ENCODE data around the gene GPRC6A.

Gene GPRC6A

DNA sequence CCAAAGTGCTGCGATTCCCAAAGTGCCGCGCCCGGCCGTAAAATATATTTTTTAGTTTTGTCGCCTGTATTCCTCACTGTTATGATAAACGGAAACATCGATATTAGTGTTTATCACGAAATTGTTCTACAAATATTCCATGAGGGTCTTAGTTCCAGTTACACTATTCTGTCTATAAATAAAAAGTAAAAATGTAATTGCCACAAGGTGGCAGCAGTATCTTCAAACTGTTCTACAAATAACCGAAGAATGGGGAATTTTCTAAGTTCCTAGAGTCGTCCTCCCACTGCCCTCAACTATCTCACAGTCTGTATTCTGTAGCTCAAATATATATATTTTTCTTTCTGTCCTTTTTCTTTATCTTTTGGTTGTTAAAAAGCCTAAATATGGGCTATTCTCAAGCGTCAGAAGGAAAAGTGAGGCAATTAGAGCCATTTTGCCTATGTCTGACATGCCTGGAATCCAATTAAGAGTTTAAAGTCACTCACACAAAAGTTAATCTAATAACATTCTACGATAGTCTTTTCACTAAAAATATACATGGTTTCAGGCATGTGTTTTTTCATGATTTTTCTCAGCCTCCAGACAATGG lies 49.2 kb downstream of the GPRC6A start:
- no peak for DNase-seq (ENCODE audit: low read depth in 2 of 3, low spot score in 2 of 3)

DNA sequence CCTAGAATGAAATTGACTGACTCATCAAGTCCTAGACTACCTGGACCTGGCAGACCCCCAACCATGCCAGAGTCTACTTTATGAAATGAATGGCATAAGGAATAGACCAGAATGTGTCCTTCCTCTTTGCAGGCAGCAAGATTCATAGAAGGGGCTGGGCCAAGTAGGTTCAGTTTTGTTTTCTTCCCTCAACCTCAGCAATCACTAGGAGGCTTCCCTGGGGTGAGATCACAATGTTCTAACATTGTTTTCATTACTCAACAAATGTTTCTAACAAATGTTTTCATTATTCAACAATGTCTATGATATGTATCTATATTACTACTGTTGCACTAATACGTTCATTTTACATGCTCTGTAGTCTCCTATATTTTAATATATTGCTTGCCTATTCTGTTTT lies 55.0 kb downstream of the GPRC6A start:
- no peak for DNase-seq (ENCODE audit: low read depth in 2 of 3, low spot score in 2 of 3)

DNA sequence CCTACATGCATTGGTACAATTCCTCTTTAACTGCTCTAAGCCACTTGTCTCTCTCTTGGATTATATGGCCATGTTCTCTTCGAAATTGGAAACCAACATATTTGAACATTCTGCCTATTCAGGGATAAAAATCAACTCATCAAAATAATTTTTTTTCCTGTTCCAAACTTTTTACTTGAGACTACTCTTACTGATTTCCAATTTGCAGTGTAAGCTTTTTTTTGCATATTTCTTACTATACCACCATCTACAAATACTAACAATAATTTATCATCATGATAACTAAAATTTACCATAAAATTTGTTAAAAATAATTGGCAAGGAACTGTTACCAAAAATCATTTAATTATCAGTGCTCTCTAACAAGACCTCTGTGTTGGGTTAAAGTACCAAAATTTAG lies 56.4 kb downstream of the GPRC6A start:
- no peak for DNase-seq (ENCODE audit: low read depth in 2 of 3, low spot score in 2 of 3)

DNA sequence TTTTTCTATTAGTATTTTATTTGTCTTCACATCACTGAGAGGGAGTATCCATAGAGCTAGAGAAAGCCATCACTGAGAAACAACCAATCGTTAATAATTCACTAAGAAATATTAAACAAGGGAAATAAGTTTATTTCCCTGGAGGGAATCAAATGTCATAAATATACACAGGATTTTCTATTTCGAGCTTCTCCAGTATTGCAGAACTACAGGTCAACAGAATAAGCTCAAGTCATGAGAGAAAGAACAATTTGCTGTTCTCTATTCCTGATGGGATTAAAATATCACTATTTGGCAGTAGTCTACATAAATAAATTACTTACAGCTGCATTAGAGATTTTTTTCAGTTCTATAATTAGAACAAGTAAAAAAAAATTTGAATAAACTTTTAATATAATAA lies 61.2 kb downstream of the GPRC6A start:
- DNase-seq (ENCODE audit: low read depth in 2 of 3, low spot score in 2 of 3) = no peak

DNA sequence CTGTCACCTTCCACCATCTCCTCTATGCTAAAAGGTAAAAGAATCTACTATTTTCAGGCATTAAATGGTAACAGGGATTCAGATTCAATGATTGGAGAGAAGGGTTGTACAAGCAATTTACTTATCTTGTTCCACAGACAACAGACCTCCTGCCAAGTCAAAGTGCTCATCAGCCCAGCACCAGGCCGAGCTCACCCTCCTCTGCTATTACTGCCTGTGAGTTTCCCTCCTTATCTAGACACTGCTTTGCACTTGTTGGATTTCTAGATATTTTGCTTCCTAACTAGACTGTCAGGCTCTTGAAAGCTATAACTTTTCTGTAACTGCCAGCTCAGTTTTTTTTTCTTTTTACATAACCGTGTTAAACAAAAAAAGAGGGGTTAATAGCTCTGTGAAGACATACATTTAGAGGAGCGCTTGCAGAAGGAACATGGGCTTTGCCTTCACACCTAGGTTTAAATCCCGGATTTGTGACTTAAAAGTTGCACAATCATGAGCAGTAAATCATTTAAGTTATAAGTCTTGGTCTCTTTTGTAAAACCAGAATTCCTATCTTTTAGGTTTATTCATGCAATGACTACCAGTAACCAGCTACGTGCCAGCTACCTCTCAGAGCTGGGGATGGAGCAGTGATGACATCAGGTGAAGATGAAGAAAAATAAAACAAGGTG lies 62.2 kb downstream of the GPRC6A start:
- DNase-seq (ENCODE audit: low read depth in 2 of 3, low spot score in 2 of 3) = no peak

DNA sequence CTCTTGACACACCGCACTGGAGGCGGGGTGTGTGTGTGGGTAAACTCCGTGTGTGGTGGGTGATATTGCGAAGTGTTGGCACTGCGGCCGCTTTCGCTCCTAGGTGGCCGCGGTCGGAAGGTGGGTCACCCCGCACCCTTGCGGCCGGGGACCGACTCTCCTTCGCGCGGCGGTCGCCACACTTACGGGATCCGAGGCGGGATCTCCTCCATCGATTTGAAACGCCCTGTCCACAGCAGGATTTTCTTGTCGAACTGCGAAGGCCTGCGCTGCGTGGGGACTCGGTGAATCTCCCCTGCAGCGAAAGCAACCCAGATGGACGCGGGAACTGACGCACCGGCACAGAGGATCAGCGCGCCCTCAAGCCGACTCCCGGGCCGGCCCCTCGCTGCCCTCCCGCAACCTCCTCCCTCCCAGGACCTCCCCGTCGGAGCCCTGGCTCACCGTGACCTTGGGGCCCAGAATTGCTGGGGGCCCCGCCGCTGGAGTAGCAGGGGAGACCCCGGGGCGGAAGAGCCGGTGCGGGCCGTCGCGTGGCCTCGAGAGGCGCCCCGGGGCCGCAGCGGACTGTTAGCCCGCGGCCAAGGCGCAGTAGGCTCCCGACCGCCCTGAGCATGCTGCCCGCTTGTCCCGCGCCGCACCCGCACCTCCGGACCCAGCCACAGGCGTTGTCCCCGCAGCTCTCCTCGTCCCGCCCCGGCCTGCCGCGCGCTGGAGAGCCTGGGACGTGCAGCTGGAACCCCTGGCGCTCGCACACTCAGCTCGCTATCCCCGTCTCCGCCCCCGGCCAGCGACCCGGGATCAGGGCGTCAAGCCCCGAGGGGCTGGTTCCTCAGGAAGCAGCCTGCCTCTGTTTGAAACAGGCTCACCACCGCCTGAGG lies 63.7 kb downstream of the GPRC6A start, which contains the start of gene FAM162B:
FAM162B (minus strand) TSS at position 759 of the 881 bp plus-strand sequence; CDS start at position 616, 143 bp downstream.
- peak in 1 of 3 experiments; percentile 2 for DNase-seq (ENCODE audit: low read depth in 2 of 3, low spot score in 2 of 3)

DNA sequence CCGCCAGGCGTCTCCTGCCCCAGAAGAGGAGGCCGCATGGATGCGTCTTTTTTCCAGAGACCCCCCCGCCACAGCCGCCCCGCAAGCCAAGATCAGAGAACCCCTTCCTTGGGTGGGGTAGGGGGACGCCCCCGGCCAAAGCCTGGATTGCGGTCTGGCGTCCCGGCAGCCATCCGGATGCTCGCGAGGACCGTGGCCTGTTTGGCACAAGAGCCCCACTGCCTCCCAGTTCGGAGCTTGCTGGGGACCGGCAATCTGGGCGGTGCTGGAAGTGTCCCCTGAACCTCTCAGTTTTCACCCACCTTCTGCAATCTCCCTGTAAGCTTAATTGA lies 64.3 kb downstream of the GPRC6A start:
- DNase-seq (ENCODE audit: low read depth in 2 of 3, low spot score in 2 of 3) = no peak

DNA sequence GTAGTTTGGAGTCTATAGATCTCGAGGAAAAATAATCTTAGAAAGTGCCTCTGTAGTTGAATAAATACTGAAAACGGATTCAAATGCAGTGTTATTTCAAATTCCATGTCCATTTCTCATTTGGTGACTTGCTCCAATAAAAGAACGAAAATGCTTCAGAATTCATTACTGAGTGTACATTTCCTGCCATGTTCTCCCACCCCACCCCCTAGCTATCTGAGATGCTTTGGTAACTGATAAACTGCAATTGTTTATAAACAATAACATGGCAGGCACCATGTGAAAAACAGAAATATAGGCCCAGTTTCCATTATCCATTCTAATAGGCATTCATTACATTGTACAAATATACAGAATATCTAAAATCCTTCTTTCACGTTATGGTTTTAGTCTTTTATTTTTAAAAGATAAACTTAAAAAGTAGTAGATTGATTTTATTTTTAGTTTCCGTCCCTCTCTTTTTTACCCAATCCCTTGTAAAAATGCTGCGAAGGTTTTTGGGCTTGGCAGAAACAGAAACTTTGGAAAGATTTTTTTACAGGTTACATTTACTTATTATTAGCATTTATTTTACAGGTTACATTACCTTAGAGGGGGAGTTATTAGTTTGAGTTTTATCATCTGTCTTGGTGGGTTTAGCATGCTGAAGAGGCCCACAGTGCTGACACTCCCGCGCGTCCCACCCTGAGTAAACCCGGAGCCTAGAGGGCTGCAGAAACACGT lies 64.8 kb downstream of the GPRC6A start:
- no peak for DNase-seq (ENCODE audit: low read depth in 2 of 3, low spot score in 2 of 3)

DNA sequence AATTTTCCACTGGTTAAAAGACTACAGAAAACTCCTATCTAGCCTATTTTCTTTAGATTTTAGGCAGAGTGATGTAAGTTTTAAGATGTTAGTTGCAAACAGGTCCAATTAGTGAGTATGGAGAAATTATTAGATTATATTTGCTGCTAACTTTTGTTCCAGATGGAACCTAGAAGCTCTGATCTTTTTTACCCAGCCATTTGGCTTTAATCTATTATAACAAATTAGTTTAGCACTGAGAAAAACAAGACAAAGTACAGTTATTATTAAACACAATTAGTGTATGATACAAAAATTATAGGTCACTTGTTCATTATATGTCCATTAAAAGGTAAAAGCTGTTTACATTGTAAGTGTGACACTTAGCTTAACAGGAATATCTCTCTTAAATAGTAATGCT lies 65.8 kb downstream of the GPRC6A start:
- no peak for DNase-seq (ENCODE audit: low read depth in 2 of 3, low spot score in 2 of 3)

DNA sequence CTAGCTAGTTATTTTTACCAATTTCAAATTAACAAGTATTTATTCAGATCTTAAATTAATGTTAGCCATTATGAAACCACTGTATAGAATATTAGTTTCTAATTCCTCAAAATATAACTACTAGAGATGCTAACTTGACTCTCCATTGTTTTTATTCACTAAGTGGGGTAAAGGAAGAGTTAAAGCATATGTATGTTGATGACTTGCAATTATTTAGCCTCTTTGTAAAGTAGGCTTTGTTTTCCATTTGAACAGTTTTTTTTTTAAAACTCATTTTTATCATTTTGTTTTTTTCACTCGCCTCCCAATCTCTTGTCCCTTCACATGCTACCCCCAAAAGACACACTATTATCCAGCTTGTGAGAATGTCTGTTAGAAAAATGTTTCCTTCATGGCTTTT lies 66.6 kb downstream of the GPRC6A start:
- DNase-seq (ENCODE audit: low read depth in 2 of 3, low spot score in 2 of 3) = no peak

DNA sequence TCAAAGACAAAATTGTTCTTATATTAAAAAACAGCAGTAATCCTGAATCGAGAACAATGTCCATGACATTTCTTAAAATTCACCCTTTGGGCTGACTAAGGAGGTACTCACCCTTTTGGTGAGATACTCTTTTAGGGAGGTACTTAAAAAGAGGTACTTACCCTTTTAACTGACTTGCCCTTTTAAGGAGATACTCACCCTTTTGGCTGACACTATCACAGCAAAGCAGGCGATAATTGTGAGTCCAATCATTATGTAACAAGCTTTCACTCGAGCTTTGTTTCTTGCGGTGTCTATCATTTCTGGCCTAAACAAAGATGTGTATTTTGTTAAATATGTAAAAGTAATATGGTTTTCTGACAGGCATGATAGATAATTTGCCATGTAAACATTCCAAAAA lies 67.1 kb downstream of the GPRC6A start:
- no peak for DNase-seq (ENCODE audit: low read depth in 2 of 3, low spot score in 2 of 3)

DNA sequence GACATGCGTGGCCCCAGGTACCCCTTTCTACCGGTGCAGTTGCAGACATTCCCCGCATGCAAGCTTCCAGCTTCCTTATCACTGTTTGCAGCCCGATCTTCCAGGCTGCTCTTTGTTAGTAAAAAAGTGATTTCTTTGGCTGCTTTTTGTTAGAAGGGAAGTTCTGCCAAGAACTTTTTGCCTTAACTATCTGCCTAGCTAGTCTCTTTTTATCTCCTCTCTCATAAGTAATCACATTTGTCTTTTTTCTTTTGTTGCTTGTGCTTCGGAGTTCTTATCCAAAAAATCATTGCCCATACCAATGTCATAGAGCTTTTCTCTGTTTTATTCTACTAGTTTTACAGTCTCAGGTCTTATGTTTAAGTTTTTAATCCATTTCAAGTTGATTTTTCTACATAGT lies 83.7 kb downstream of the GPRC6A start:
- no peak for DNase-seq (ENCODE audit: low read depth in 2 of 3, low spot score in 2 of 3)
